HG02759 (cell line): Measurements from ENCODE around the gene HCFC1R1.
"Not testable (repeated sequence)": the region's sequence is repeated elsewhere in the genome, so short reads cannot be mapped to it uniquely, and the experiment has no call there.

ENCODE experiments used
- ATAC-seq: cut with Tn5 transposase; IDR thresholded peaks from one replicate; pipeline ENCODE4 v1.9.1; 2021; ENCODE audit warnings: mild to moderate bottlenecking, moderate library complexity; ENCODE audit not compliant: unreplicated experiment

HCFC1R1 gene, protein sequence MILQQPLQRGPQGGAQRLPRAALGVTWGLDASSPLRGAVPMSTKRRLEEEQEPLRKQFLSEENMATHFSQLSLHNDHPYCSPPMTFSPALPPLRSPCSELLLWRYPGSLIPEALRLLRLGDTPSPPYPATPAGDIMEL

GRCh38 chr16:3023669-3024478, at the start of gene HCFC1R1, which contains the start of gene THOC6:
Gene HCFC1R1 (minus strand): TSS chr16:3023942. CDS start chr16:3023941, 1 bp downstream.
Gene THOC6 (plus strand): TSS chr16:3024035. CDS start chr16:3024327, 292 bp downstream.
- peak; percentile 72 for ATAC-seq

DNA sequence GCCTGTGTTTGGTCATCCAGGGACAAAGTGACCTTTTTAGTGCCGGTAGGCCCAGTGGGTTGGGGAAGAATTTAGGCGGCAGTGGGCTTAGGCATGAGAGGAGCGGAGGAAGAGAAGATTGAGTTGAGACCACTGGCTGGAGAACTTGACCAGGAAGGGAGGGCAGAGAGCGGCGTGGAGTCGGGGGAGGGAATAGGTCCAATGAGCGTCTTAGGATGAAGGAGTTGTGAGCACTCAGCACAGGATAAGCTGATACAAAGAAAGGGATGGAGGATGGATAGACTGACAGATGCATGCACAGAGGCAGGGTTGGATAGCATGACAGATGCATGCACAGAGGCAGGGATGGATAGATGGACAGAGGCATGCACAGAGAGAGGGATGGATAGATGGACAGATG, 49.7 kb upstream of the HCFC1R1 start:
- ATAC-seq = no peak

DNA sequence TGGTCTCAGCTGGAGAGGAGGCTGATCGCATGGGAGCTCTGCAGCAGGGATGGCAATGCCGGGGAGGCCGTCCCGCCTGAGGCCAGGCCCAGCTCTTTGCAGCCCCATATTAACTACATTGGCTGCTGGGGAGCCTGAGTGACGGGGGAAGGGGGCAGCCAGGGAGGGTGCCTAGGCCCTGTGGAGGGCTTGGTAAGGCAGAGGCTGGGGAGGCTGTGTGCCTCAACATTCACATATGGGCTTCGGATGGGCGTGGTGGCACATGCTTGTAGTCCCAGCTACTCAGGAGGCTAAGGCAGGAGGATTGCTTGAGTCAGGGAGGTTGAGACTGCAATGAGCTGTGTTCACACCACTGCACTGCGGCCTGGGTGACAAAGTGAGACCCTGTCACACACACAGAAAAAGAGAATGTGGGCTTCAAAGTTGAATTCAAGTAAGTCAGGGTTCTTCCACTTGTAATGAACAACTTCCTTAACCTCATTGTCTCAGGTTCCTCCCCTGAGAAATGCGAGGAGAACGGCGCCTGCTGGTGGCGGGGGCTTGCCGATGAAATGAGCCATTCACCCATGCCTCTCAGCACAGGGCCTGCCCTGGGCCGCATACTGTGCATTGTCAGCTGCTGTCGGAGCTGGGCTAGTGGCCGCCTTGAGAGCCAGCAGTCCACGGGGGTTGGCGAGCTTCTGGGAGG, 49.0 kb upstream of the HCFC1R1 start:
- not testable (repeated sequence) for ATAC-seq

DNA sequence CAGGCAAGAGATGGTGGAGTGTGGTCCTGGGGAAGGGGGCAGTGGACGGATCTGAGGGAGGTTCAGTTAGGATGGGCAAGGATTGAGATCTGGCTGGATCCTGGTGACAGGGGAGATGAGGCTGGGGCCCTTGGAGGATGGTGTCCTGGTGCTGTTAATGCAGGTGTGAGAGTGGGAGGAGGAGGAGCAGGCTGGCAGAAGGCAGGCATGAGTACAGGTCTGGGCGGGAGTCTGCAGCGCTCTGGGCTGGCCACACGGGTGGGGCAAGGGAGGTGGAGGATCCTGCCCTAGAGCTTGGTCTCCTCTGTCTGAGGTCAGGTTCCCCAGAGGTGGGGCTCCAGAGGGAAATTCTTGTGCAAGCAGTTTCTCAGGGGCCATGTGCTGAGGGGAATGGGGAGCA, 48.4 kb upstream of the HCFC1R1 start:
- ATAC-seq = not testable (repeated sequence)

- no peak for ATAC-seq
Observed at GRCh38 chr16:3071655-3072054, 47.9 kb upstream of the HCFC1R1 start.

GRCh38 chr16:3070608-3071111, 46.9 kb upstream of the HCFC1R1 start:
- ATAC-seq = no peak

DNA sequence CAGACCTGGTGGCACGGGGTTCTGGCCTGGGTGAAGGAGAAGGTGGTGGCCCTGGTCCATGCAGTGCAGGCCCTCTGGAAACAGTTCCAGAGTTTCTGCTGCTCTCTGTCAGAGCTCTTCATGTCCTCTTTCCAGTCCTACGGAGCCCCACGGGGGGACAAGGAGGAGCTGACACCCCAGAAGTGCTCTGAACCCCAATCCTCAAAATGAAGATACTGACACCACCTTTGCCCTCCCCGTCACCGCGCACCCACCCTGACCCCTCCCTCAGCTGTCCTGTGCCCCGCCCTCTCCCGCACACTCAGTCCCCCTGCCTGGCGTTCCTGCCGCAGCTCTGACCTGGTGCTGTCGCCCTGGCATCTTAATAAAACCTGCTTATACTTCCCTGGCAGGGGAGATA, 45.4 kb upstream of the HCFC1R1 start:
- not testable (repeated sequence) for ATAC-seq

DNA sequence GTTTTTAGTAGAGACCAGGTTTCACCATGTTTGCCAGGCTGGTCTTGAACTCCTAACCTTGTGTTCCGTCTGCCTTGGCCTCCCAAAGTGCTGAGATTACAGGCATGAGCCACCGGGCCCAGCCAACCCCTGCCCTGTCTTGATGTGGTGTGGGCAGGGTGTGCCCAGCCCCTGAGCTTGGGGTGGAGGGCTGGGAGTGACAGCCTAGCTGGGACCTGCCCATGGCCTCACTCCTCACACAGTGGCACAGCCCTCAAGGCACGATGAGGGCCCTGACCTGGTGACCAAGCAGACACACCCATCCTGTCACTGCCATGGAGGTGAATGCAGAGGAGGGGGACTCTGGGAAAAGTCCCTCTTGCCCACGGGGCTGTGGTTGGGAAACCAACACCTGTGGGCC, 44.7 kb upstream of the HCFC1R1 start:
- ATAC-seq = no peak

GRCh38 chr16:3066440-3066748, 42.7 kb upstream of the HCFC1R1 start:
- no peak for ATAC-seq

- ATAC-seq = no peak
Observed at GRCh38 chr16:3065742-3066439, 42.1 kb upstream of the HCFC1R1 start.

DNA sequence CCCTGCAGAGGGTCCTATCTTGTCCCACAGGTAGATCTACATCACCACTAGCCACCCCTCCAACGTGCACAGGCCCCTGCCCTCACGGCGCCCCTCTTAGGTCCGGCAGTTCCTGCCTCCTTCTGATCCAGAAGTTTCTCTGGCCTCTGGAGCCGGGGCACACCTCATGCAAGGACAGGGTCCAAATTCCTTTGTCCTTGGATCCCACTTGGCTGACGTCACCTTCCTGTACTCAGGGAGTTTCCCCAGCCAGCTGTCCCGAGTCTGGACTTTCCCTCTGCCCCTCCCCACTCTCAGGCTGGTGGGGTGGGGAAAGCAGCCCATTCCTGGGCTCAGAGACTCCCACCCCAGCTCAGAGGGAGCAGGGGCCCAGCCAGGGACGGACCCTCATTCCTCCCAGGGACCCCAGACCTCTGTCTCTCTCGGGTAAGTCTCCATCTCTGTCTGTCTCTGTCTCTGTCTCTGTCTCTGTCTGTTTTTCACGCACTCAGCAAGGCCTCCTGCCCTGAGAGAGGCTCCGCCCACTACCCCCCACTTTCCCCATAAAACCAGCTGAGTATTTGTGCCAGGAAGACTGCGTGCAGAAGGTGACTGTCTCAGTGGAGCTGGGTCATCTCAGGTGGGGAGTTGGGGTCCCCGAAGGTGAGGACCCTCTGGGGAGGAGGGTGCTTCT, 41.5 kb upstream of the HCFC1R1 start, which contains the start of gene IL32:
Gene IL32 (plus strand): TSS at position 572 of the 673 bp plus-strand sequence. CDS start 172 bp downstream, outside the sequence.
- no peak for ATAC-seq

- no peak for ATAC-seq
Observed at GRCh38 chr16:3063625-3064386, 40.1 kb upstream of the HCFC1R1 start.

- ATAC-seq = no peak
Observed at GRCh38 chr16:3062553-3062952, 38.8 kb upstream of the HCFC1R1 start.

GRCh38 chr16:3060339-3061127, 36.8 kb upstream of the HCFC1R1 start:
- ATAC-seq = no peak

DNA sequence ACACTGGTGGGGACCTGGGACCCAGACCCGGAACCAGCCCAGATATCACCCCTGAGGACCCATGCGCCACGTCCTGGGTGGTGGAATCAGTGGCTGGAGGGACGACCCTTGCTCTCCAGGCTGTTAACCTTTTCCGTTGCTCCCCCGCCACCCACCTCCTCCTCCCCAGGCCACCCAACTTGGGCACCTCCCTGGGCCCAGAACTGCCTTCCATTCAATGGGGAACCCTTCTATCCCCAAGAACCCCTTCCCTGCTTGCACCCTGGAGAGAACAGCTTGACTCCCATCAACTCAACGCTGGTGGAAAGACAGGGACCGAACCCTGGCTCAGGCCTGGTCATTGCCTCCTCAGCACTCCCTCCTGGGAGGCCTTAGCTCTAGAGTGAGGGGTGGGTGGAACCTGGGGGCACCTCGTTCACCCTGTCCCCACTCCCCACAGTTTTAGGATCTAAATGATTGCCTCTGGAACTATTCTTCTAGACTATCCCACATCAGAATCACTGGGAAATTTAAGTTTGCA, 36.0 kb upstream of the HCFC1R1 start:
- ATAC-seq = no peak

GRCh38 chr16:3059041-3059722, 35.4 kb upstream of the HCFC1R1 start:
- ATAC-seq = peak; percentile 86

DNA sequence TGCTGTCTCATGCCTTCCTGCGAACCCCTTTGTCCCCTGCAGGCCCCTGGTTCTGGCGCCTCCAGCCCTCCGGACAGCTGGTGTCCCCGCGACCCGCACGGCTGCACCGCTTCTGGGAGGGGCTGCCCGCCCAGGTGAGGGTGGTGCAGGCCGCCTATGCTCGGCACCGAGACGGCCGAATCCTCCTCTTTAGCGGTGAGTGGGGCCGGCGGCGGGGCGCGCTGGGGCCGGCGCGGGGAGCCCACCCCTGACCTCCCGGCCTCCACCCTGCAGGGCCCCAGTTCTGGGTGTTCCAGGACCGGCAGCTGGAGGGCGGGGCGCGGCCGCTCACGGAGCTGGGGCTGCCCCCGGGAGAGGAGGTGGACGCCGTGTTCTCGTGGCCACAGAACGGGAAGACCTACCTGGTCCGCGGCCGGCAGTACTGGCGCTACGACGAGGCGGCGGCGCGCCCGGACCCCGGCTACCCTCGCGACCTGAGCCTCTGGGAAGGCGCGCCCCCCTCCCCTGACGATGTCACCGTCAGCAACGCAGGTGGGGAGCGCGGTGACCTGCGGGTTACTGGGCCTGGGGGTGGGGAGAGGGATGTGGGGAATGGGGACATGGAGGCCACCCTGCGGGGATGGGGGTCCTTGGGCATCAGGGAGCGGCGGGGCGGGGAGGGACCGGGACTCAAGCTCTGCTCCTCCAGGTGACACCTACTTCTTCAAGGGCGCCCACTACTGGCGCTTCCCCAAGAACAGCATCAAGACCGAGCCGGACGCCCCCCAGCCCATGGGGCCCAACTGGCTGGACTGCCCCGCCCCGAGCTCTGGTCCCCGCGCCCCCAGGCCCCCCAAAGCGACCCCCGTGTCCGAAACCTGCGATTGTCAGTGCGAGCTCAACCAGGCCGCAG, 34.6 kb upstream of the HCFC1R1 start:
- ATAC-seq = peak; percentile 24
